Measurements from ENCODE around the gene SYCP2L.

- TF ChIP-seq, protein P1, sequence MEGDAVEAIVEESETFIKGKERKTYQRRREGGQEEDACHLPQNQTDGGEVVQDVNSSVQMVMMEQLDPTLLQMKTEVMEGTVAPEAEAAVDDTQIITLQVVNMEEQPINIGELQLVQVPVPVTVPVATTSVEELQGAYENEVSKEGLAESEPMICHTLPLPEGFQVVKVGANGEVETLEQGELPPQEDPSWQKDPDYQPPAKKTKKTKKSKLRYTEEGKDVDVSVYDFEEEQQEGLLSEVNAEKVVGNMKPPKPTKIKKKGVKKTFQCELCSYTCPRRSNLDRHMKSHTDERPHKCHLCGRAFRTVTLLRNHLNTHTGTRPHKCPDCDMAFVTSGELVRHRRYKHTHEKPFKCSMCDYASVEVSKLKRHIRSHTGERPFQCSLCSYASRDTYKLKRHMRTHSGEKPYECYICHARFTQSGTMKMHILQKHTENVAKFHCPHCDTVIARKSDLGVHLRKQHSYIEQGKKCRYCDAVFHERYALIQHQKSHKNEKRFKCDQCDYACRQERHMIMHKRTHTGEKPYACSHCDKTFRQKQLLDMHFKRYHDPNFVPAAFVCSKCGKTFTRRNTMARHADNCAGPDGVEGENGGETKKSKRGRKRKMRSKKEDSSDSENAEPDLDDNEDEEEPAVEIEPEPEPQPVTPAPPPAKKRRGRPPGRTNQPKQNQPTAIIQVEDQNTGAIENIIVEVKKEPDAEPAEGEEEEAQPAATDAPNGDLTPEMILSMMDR (IDR thresholded peaks at IDR 0.05) = no peak
- TF ChIP-seq POLR2A (IDR thresholded peaks at IDR 0.05) = no peak
Measured at GRCh38 chr6:11009353-11009752, 122.5 kb downstream of the SYCP2L start.

All from testis (tissue), 2 donors.